Heart left ventricle (tissue), 16 donors: ENCODE measurements around the gene EBP. TPM values are rescaled to one million over a fixed set of nuclear protein-coding genes. Genes with fewer than 3 reads are reported as not detected.
A peak's percentile ranks its signal among the peaks of the same experiment; 100 is the strongest.

Source experiments
- ATAC-seq, 4 donors: fragments of 200-7000 bp; cut with Tn5 transposase; one replicate each; pipeline ENCODE4 v1.9.1; 2020 to 2022; ENCODE audit warnings: moderate library complexity in 4 of 4, mild to moderate bottlenecking in 3 of 4, moderate number of reproducible peaks in 1 of 4
- DNase-seq, 5 donors: peaks; one replicate each; pipeline ENCODE4 v3.0.0-alpha.2; 2020
- H3K27ac ChIP-seq, 12 donors: fragments of 200-600 bp; sonication (generic) in 4 of 12; one replicate each; pipeline versions ENCODE4 v1.5.0 to v1.8.0; 2016 to 2022; ENCODE audit warnings: mild to moderate bottlenecking in 2 of 12
- H3K27me3 ChIP-seq, 9 donors: fragments of 200-600 bp; sonication (generic) in 2 of 9; one replicate each; pipeline versions ENCODE4 v1.5.1 to v1.8.0; 2016 to 2022; ENCODE audit warnings: mild to moderate bottlenecking in 3 of 9
- H3K36me3 ChIP-seq, 9 donors: fragments of 200-600 bp; sonication (generic) in 2 of 9; one replicate each; pipeline versions ENCODE4 v1.5.0 to v1.8.0; 2018 to 2022; ENCODE audit warnings: mild to moderate bottlenecking in 2 of 9
- H3K4me1 ChIP-seq, 12 donors: fragments of 200-600 bp; sonication (generic) in 4 of 12; one replicate each; pipeline versions ENCODE4 v1.5.0 to v1.8.0; 2016 to 2022; ENCODE audit warnings: mild to moderate bottlenecking in 3 of 12
- H3K4me3 ChIP-seq, 12 donors: fragments of 200-600 bp; sonication (generic) in 4 of 12; one replicate each; pipeline versions ENCODE4 v1.5.0 to v1.8.0; 2017 to 2022; ENCODE audit warnings: mild to moderate bottlenecking in 9 of 12, moderate library complexity in 4 of 12
- H3K9me3 ChIP-seq, 12 donors: fragments of 200-600 bp; sonication (generic) in 4 of 12; one replicate each; pipeline versions ENCODE4 v1.5.0 to v1.8.0; 2016 to 2022; ENCODE audit warnings: mild to moderate bottlenecking in 1 of 12
- CTCF ChIP-seq, 12 donors: fragments of 200-600 bp; sonication (generic) in 4 of 12; IDR thresholded peaks; one replicate each; pipeline versions ENCODE4 v1.5.0 to v1.8.0; 2018 to 2022; ENCODE audit warnings: antibody characterized with exemption in 12 of 12, mild to moderate bottlenecking in 5 of 12
- POLR2A ChIP-seq, 2 donors: fragments of 450-650 bp; IDR thresholded peaks; one replicate each; pipeline ENCODE4 v1.6.1; 2017; ENCODE audit warnings: antibody characterized with exemption in 2 of 2, mild to moderate bottlenecking in 2 of 2, moderate library complexity in 2 of 2
- WGBS, 4 donors: extraction: QIAGEN DNeasy Blood & Tissue Kit in 2 of 4; methylation state at CpG; one replicate each; pipeline versions ENCODE4 v1.1.5 to v1.1.7; 2013 to 2018; 5-methylcytosine and 5-hydroxymethylcytosine counted together
- intact Hi-C, 10 donors: fragments of 100-400 bp; cut with DNase I; formaldehyde crosslinking; loops; one replicate each; pipeline versions ENCODE4 v1.11.1 to v1.14.2; 2022
- polyA plus RNA-seq, 2 donors: library from polyadenylated mRNA; stranded (reverse); fragments of 200-250 nt; gene quantifications; one replicate each; pipeline ENCODE4 v1.2.3, GENCODE V29; 2013
- total RNA-seq, 9 donors: library from RNA; depleted of rRNA in 2 of 9; stranded (reverse); fragments of >200 nt in 2 of 9; fragmentation: NEBNext Ultra II Directional in 3 of 9; extraction: Animal tissue kit (Norgen Biotek cat#: 25700) in 3 of 9; gene quantifications; one replicate each; pipeline versions ENCODE4 v1.1.0 to v1.2.4, GENCODE V29; 2016 to 2023
- donor health status: ischemic (EF 13 %, LVEDD 7.1; RV severe dilation, severe dysfunction).
- donor health status: healthy with polysubstance abuse.
- donor health status: DM: no; HTN: yes; CAD: no.
- donor health status: DM: no; HTN: no; CAD: no.
- donor health status: ischemic (EF 25% LVEDD 6.9; RV normal size, moderate dysfunction).
- donor health status: ischemic (EF 25% LVEDD 5.7; RV mildly dilated, moderate dysfunction).
- donor health status: healthy.
- donor health status: DM: yes; HTN: yes; CAD: no.
- donor health status: ischemic (EF 35%, LVEDD 5.7; RV mildly dilated, moderate dysfunction).
- donor health status: nonischemic (EF 11% LVEDD 7.7; RV severe dilation, severe dysfunction).
- donor health status: DM: yes; HTN: yes; CAD: no.
- donor health status: PGD.
- donor health status: ischemic (EF 29% LVEDD 5.4; RV normal size, mild dysfunction).
- donor health status: nonischemic (EF 23%, LVEDD 6.1; RV moderate dilation, normal function).

EBP gene
- total and polyA plus RNA-seq, 11 donors, result 37.1 to 118 (median 57.5) TPM

- no peaks in the 10 kb centered on the region for H3K9me3 ChIP-seq
- 61 to 81% (median 73%) methylated on average over 3 to 4 of the region's 4 CpGs for WGBS, 4 donors
- no peak overlapping the region for H3K27ac ChIP-seq
- intact Hi-C loops, result loop anchor here in 2 of 10 donors (10.0 kb wide), 1 partner anchor 412 kb away; no protein-coding TSS in a partner anchor
- H3K36me3 ChIP-seq, result no peaks in the 10 kb centered on the region
- TF ChIP-seq POLR2A (IDR thresholded peaks at IDR 0.05) (no peak), CTCF (IDR thresholded peaks at IDR 0.05) (no peak)
- ATAC-seq, result no peak
- H3K4me3 ChIP-seq, result no peak overlapping the region
- no peaks in the 10 kb centered on the region for H3K27me3 ChIP-seq
- no peaks in the 10 kb centered on the region for H3K4me1 ChIP-seq
- DNase-seq, result no peak
Measured at GRCh38 chrX:48496660-48497059, 24.9 kb upstream of the EBP start.

GRCh38 chrX:48497871-48498270 lies 23.7 kb upstream of the EBP start:
- Histone ChIP-seq H3K4me3 (no peak overlapping the region), H3K27me3 (no peaks in the 10 kb centered on the region), H3K27ac (no peak overlapping the region), H3K9me3 (no peaks in the 10 kb centered on the region), H3K4me1 (no peaks in the 10 kb centered on the region), H3K36me3 (no peaks in the 10 kb centered on the region)
- no peak for TF ChIP-seq POLR2A (IDR thresholded peaks at IDR 0.05)
- TF ChIP-seq CTCF (IDR thresholded peaks at IDR 0.05), result no peak
- ATAC-seq, result no peak
- 53 to 73% (median 62%) methylated on average over 5 of the region's 5 CpGs for WGBS, 4 donors
- no peak for DNase-seq
- intact Hi-C loops, result loop anchor here in 2 of 10 donors (10.0 kb wide), 1 partner anchor 413 kb away; no protein-coding TSS in a partner anchor

GRCh38 chrX:48498374-48498809 lies 23.2 kb upstream of the EBP start:
- WGBS, 4 donors, result 49 to 68% (median 60%) methylated on average over 6 of the region's 6 CpGs
- intact Hi-C loops, result loop anchor here in 2 of 10 donors (10.0 kb wide), 1 partner anchor 414 kb away; no protein-coding TSS in a partner anchor
- ATAC-seq, result peak in 1 of 4 donors; percentile 21
- no peaks in the 10 kb centered on the region for H3K4me1 ChIP-seq
- no peak overlapping the region for H3K27ac ChIP-seq
- no peak for TF ChIP-seq POLR2A (IDR thresholded peaks at IDR 0.05)
- TF ChIP-seq CTCF (IDR thresholded peaks at IDR 0.05), result no peak
- no peak overlapping the region for H3K4me3 ChIP-seq
- no peaks in the 10 kb centered on the region for H3K9me3 ChIP-seq
- DNase-seq, result no peak
- H3K27me3 ChIP-seq, result no peaks in the 10 kb centered on the region
- no peaks in the 10 kb centered on the region for H3K36me3 ChIP-seq

- no peaks in the 10 kb centered on the region for H3K36me3 ChIP-seq
- ATAC-seq (no peak), DNase-seq (no peak)
- H3K27me3 ChIP-seq, result no peaks in the 10 kb centered on the region
- H3K9me3 ChIP-seq, result no peaks in the 10 kb centered on the region
- no peak overlapping the region for H3K4me3 ChIP-seq
- intact Hi-C loops, result loop anchor here in 1 of 10 donors (10.0 kb wide), 1 partner anchor 419 kb away; no protein-coding TSS in a partner anchor
- no peak overlapping the region for H3K27ac ChIP-seq
- TF ChIP-seq POLR2A (IDR thresholded peaks at IDR 0.05), result no peak
- TF ChIP-seq CTCF (IDR thresholded peaks at IDR 0.05), result no peak
- WGBS, 4 donors, result 75 to 80% (median 77%) methylated on average over 7 of the region's 7 CpGs
- peaks cover 0 to 4% (median 0%) of the 10 kb centered on the region in 12 donors for H3K4me1 ChIP-seq
Measured at GRCh38 chrX:48504261-48504660, 17.3 kb upstream of the EBP start.
